ENCODE data around the gene C1QTNF6. TPM values are rescaled to one million over a fixed set of nuclear protein-coding genes. Genes with fewer than 3 reads are reported as not detected.

Gene C1QTNF6
- polyA plus RNA-seq, 1 donor (not counting 4 experiments of a cell fraction or from before 2014, with no cell fraction given) = 17.1 TPM

DNA sequence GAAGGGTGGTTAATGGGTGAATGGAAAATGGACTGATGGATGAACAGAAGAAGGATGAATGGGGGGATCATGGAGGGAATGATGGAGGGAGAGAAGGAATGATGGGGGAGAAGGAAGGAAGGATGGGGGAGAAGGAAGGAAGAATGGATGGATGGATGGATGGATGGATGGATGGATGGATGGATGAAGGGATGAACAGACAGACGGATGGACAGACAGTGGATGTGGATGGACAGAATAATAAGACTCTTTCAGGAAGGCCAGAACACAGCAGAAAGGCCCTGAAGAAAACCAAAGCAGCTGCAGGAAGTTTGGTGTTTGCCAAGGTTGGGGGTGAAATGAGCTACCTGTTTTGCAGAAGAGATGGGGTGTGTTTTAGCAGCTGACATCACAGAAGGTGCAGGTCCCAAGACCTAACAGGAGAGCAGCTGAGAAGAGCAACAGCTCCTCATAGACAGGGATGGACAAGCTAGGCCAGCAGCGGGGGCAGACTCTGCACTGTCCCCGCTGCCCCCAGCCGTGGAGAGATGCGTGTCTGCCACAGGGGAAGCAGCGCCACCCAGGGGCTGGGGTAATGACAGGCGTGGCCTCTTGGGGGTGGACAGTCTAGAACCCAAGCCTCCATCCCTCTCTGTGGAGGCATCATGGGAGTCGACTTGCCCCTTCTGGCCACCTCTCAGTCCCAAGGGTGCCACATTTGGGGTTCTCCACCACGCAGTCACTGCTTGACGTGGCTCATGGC, 17.9 kb downstream of the C1QTNF6 start:
- H3K27me3 ChIP-seq (ENCODE audit: control insufficient read depth, extremely low read depth, insufficient read depth, low read length) = no peaks in the 10 kb centered on the region
- H3K79me2 ChIP-seq (ENCODE audit: control insufficient read depth, insufficient read depth, low read length) = no peaks in the 10 kb centered on the region
- FAIRE-seq (no peak), DNase-seq (ENCODE audit: low read depth, low spot score) (no peak)
- no peak overlapping the region for H3K27ac ChIP-seq (ENCODE audit: control insufficient read depth, insufficient read depth, low read length)
- H2AFZ ChIP-seq (ENCODE audit: control insufficient read depth, low read length) = no peak overlapping the region
- H3K4me2 ChIP-seq (ENCODE audit: control insufficient read depth, extremely low read depth, insufficient read depth, low read depth, low read length) = no peak overlapping the region
- no peaks in the 10 kb centered on the region for H3K9me3 ChIP-seq (ENCODE audit: control insufficient read depth, low read depth, low read length)
- no peaks in the 10 kb centered on the region for H3K9me1 ChIP-seq (ENCODE audit: control insufficient read depth, extremely low read depth, insufficient read depth, low read length)
- TF ChIP-seq, protein P1, sequence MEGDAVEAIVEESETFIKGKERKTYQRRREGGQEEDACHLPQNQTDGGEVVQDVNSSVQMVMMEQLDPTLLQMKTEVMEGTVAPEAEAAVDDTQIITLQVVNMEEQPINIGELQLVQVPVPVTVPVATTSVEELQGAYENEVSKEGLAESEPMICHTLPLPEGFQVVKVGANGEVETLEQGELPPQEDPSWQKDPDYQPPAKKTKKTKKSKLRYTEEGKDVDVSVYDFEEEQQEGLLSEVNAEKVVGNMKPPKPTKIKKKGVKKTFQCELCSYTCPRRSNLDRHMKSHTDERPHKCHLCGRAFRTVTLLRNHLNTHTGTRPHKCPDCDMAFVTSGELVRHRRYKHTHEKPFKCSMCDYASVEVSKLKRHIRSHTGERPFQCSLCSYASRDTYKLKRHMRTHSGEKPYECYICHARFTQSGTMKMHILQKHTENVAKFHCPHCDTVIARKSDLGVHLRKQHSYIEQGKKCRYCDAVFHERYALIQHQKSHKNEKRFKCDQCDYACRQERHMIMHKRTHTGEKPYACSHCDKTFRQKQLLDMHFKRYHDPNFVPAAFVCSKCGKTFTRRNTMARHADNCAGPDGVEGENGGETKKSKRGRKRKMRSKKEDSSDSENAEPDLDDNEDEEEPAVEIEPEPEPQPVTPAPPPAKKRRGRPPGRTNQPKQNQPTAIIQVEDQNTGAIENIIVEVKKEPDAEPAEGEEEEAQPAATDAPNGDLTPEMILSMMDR (optimal IDR thresholded peaks at IDR 0.05 in 1 of 3, IDR thresholded peaks at IDR 0.05 in 1 of 3, conservative IDR thresholded peaks at IDR 0.05 in 1 of 3; ENCODE audit: extremely low read depth in 1 of 3, insufficient read depth in 2 of 3, low read length in 3 of 3) = no peak
- TF ChIP-seq EZH2 (IDR thresholded peaks at IDR 0.05; ENCODE audit: low read length) = no peak
- H3K36me3 ChIP-seq (ENCODE audit: control insufficient read depth in 2 of 2, extremely low read depth in 1 of 2, insufficient read depth in 2 of 2, low read length in 2 of 2) = no peaks in the 10 kb centered on the region
- peaks cover 2% of the 10 kb centered on the region for H3K4me1 ChIP-seq (ENCODE audit: control insufficient read depth, extremely low read depth, insufficient read depth, low read length)
- dilution Hi-C loops (cut with MboI; ENCODE audit: extremely low pct_ligation_motif_present, low sequenced_read_pairs) = no loop called here
- H3K9ac ChIP-seq (ENCODE audit: control insufficient read depth, extremely low read depth, insufficient read depth, low read length) = no peak overlapping the region
- H4K20me1 ChIP-seq (ENCODE audit: control insufficient read depth, extremely low read depth, insufficient read depth, low read length) = no peaks in the 10 kb centered on the region
- H3K4me3 ChIP-seq (ENCODE audit: control insufficient read depth in 2 of 3, extremely low read depth in 1 of 3, insufficient read depth in 2 of 3, low read depth in 1 of 3, low read length in 3 of 3) = no peak overlapping the region

DNA sequence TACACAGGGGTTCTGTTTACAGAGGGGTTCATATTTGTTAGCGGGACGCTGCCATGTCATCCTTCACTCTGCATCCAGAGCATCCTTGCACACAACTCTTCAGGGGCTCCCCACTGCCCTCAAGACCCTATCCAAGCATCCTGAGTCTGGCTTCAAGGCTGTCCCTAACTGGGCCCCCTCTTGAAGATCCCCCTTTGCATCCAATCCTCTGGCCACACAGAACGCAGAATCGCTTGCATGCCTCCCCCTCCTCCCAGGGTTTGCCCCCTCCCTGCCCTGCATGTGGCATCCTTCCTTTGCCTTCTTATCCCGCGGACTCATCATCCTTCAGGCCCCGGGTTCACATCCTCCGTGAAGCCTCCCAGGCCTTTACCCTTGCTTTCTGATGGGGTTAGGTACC, 18.6 kb downstream of the C1QTNF6 start:
- Histone ChIP-seq H3K4me3 (ENCODE audit: control insufficient read depth in 2 of 3, extremely low read depth in 1 of 3, insufficient read depth in 2 of 3, low read depth in 1 of 3, low read length in 3 of 3) (no peak overlapping the region), H2AFZ (ENCODE audit: control insufficient read depth, low read length) (no peak overlapping the region), H3K9me3 (ENCODE audit: control insufficient read depth, low read depth, low read length) (no peaks in the 10 kb centered on the region), H3K36me3 (ENCODE audit: control insufficient read depth in 2 of 2, extremely low read depth in 1 of 2, insufficient read depth in 2 of 2, low read length in 2 of 2) (no peaks in the 10 kb centered on the region), H3K9me1 (ENCODE audit: control insufficient read depth, extremely low read depth, insufficient read depth, low read length) (no peaks in the 10 kb centered on the region), H3K4me1 (ENCODE audit: control insufficient read depth, extremely low read depth, insufficient read depth, low read length) (peaks cover 2% of the 10 kb centered on the region), H4K20me1 (ENCODE audit: control insufficient read depth, extremely low read depth, insufficient read depth, low read length) (no peaks in the 10 kb centered on the region), H3K27ac (ENCODE audit: control insufficient read depth, insufficient read depth, low read length) (no peak overlapping the region), H3K27me3 (ENCODE audit: control insufficient read depth, extremely low read depth, insufficient read depth, low read length) (no peaks in the 10 kb centered on the region), H3K4me2 (ENCODE audit: control insufficient read depth, extremely low read depth, insufficient read depth, low read depth, low read length) (no peak overlapping the region), H3K9ac (ENCODE audit: control insufficient read depth, extremely low read depth, insufficient read depth, low read length) (no peak overlapping the region), H3K79me2 (ENCODE audit: control insufficient read depth, insufficient read depth, low read length) (no peaks in the 10 kb centered on the region)
- dilution Hi-C loops (cut with MboI; ENCODE audit: extremely low pct_ligation_motif_present, low sequenced_read_pairs) = no loop called here
- no peak for TF ChIP-seq EZH2 (IDR thresholded peaks at IDR 0.05; ENCODE audit: low read length)
- TF ChIP-seq, protein P1 (optimal IDR thresholded peaks at IDR 0.05 in 1 of 3, IDR thresholded peaks at IDR 0.05 in 1 of 3, conservative IDR thresholded peaks at IDR 0.05 in 1 of 3; ENCODE audit: extremely low read depth in 1 of 3, insufficient read depth in 2 of 3, low read length in 3 of 3) = no peak
- no peak for DNase-seq (ENCODE audit: low read depth, low spot score)
- no peak for FAIRE-seq

Measured in keratinocyte (primary cell).